NCI-H2029 (cell line): ENCODE measurements around the gene CDX2.

Experiments used
- DNase-seq: peaks from one replicate; lab custom pipeline; 2025; lab: John Stamatoyannopoulos, UW

The CDX2 gene

DNA sequence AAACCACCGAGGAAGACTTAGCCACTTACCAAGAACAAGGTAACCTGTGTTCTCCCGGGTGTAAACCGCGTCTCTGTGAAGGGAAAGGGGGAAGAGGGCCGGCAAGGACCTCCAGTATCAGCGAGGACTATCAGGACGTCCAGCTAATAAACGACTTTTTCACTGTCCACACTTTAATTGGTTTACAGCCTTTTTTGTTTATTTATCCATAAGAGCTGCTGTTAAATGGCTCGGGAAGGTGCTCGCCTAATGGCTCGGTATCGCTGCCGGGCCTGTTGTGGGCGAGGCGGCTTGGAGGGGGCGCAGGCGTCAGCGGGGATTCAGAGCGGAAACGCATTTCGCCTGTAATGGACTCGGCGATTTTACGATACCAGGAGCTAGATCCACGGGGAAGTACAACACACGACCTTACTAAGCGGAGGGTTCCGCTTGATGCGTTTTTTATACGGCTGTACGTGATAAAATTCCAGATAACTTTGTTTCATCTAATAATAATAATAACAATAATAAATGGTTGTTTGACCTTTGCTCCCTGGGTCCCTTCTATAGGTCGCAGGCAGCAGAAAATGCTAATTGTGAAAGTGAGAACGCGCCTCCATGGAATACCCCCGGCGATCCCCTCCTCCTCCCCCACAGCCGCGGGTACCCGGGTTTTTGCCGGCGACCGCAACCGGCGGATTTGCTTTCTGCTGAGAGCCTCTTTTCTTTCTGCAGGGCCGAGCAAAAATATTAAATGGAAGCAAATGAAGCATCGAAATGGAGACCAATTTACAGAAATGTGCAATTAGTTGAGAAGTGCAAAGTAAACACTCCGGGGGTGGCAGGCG is 51.8 kb downstream of the CDX2 start:
- DNase-seq = no peak

DNA sequence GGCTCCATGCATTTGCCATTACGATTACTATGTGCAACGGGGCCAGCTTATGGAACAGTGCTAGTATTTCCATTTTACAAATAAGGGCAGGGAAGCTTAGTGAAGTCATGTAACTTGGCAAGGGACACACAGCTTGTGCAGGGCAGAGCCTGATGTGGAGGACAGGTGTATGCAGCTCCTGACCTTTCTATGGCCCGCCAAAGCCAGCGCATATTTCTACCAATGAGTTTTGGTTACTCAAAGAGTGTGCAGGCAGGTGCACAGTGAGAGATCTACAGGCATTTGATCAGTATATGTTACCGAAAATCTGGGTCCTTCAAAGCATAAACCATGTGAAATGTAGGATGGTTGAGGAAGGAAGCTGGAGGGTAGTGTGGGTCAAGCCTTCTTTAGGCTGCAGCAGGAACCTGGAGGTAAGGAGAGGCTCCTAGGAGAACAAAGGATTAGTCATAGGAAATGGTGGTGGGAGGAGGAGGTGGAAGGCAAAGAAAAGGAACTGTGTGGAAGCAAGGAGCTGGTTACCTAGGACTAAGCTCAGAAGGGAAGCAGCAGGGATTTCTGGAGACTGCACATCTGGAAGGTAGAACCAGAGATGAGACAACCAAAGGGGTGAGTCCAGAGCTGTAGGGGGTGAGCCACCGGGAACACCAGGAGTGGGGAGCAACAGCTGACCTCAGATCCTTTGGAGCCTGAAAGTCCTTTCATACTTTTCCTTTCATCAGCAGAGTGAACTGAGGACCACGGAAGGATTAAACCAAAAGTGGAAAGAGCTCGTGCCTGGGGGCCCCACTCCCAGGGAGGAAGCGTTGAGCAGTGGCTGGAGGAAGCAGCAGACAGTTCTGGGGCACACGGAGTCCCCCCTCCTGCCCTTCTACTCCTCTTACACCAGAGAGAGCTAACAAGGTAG is 53.6 kb downstream of the CDX2 start:
- no peak for DNase-seq

DNA sequence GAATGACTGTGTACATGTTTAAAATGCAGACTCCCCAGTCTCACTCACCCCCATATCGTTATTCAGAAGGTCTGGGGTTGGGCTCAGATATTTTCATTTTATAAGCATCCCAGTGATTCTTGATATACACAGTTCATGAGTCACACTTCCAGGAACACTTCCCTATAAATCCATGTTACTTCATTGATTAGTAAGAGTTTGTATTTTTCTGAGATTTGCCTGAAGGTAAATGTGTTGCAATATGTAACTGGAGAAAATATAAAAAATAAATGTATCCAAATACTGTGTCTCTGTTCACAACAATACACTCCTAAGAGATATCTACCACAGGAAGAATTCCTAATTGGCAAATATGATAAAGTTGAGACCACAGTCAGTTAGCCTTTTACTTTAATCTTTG is 56.0 kb downstream of the CDX2 start:
- DNase-seq = no peak

DNA sequence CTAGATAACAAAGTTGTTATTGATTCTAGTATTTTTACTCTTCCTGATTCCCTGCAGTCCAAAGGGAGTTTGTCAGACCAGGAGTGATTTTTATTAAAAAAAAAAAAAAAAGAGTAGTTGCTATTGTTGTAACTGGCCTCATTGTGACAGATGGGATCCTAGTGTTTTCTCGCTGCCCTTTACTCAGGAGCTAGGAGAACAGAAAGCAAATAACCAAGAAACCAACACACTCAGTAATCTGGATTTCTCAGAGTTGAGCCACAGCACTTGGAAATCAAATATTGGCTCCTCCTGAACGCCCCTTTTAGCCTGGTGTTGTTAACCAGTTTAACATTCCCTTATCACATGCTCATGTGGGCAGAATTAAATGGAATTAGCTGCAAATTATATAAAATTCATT is 57.6 kb downstream of the CDX2 start:
- DNase-seq = no peak
